HepG2 (cell line): ENCODE data around the gene DGCR6. TPM values are rescaled to one million over a fixed set of nuclear protein-coding genes. Genes with fewer than 3 reads are reported as not detected.
"Not testable (repeated sequence)": the region's sequence is repeated elsewhere in the genome, so short reads cannot be mapped to it uniquely, and the experiment has no call there.

Source experiments
- ATAC-seq: fragments of 200-7000 bp; cut with Tn5 transposase; 3 replicates; pipeline ENCODE4 v1.9.1; 2020; ENCODE audit warnings: mild to moderate bottlenecking, moderate library complexity
- BruUV-seq: library from RNA; stranded (reverse); fragments of 400-500 nt; replicated peaks from 2 replicates; lab custom pipeline; 2021; lab: Mats Ljungman, UMichigan
- CTCF ChIA-PET: fragments of 300-600 bp; formaldehyde crosslinking; extraction: SDS; loops from one replicate; lab custom pipeline; 2021; ENCODE audit warnings: low total read pairs, inconsistent platforms, low intra/inter-chr PET ratio; lab: Yijun Ruan, JAX
- POLR2A ChIA-PET: fragments of 350-600 bp; sonication (Branson Sonifier 250); formaldehyde crosslinking; loops from one replicate; lab custom pipeline; 2020; ENCODE audit warnings: antibody characterized with exemption, inconsistent platforms; lab: Yijun Ruan, JAX
- DNase-seq: peaks from one replicate; pipeline ENCODE4 v3.0.0-alpha.2; 2015; ENCODE audit warnings: low spot score
- FAIRE-seq: peaks from 3 replicates; lab custom pipeline; 2011; peaks lifted over from hg19 to GRCh38; lab: Jason Lieb, UNC
- H2AFZ ChIP-seq: one replicate; pipeline ENCODE4 v1.6.1; 2011; ENCODE audit warnings: low read length, inconsistent platforms
- H3K27ac ChIP-seq: fragments of 300-600 bp; 3 replicates; pipeline ENCODE4 v1.8.0; 2011; ENCODE audit warnings: mixed run types, mild to moderate bottlenecking, mixed read lengths, low read length, inconsistent platforms; ENCODE audit not compliant: insufficient read depth; ENCODE audit errors: extremely low read length
- H3K27me3 ChIP-seq, 2 experiments: fragments of 200-600 bp in 1 of 2; 2 replicates in 1 of 2; 3 replicates in 1 of 2; pipeline versions ENCODE4 v1.6.0 to v1.8.0; 2011; ENCODE audit warnings: low read length in 2 of 2, mild to moderate bottlenecking in 2 of 2, moderate library complexity in 2 of 2, inconsistent platforms in 1 of 2; ENCODE audit not compliant: insufficient read depth in 2 of 2, control insufficient read depth in 1 of 2
- H3K36me3 ChIP-seq, 2 experiments: fragments of 200-600 bp in 1 of 2; replicated peaks in 1 of 2; 2 replicates in 1 of 2; 3 replicates in 1 of 2; pipeline versions ENCODE4 v1.5.1 to v1.8.0; 2011; ENCODE audit warnings: low read length in 2 of 2, inconsistent platforms in 1 of 2; ENCODE audit not compliant: insufficient read depth in 2 of 2, control insufficient read depth in 1 of 2
- H3K4me1 ChIP-seq: 2 replicates; pipeline ENCODE4 v1.5.1; 2012; ENCODE audit warnings: low read length, inconsistent platforms; ENCODE audit not compliant: insufficient read depth
- H3K4me2 ChIP-seq: 2 replicates; pipeline ENCODE4 v1.6.0; 2011; ENCODE audit warnings: low read depth, low read length, inconsistent platforms
- H3K4me3 ChIP-seq, 3 experiments: fragments of 200-600 bp in 1 of 3; sonication (generic), shearing (Covaris generic) in 1 of 3; replicated peaks in 1 of 3; 2 replicates each; pipeline ENCODE4 v1.5.1; 2011 to 2016; ENCODE audit warnings: low read length in 3 of 3, inconsistent platforms in 2 of 3, low read depth in 2 of 3, mild to moderate bottlenecking in 2 of 3, control low read depth in 1 of 3, mixed read lengths in 1 of 3; ENCODE audit not compliant: insufficient read depth in 1 of 3
- H3K79me2 ChIP-seq: one replicate; pipeline ENCODE4 v1.6.1; 2011; ENCODE audit warnings: low read length, inconsistent platforms; ENCODE audit not compliant: insufficient read depth
- H3K9ac ChIP-seq: 2 replicates; pipeline ENCODE4 v1.6.0; 2011; ENCODE audit warnings: mild to moderate bottlenecking, low read depth, low read length, inconsistent platforms; ENCODE audit not compliant: insufficient read depth
- H3K9me3 ChIP-seq: 2 replicates; pipeline ENCODE4 v1.5.1; 2012; ENCODE audit warnings: mild to moderate bottlenecking, low read length
- H4K20me1 ChIP-seq: 2 replicates; pipeline ENCODE4 v1.6.0; 2011; ENCODE audit warnings: inconsistent platforms, mild to moderate bottlenecking, low read length, moderate library complexity; ENCODE audit not compliant: insufficient read depth
- FOSL2 ChIP-seq: sonication (generic); formaldehyde crosslinking; IDR thresholded peaks from 2 replicates; pipeline ENCODE4 v1.4.0; 2020; ENCODE audit warnings: missing genetic modification reagents
- WGBS: methylation state at CpG from one replicate; pipeline ENCODE4 v1.1.6; 2017; ENCODE audit warnings: low lambda C conversion rate; 5-methylcytosine and 5-hydroxymethylcytosine counted together
- in situ Hi-C: cut with HindIII; loops from 2 replicates; pipeline ENCODE4 v1.10.0; 2017; ENCODE audit warnings: low pct_unique_long_range_greater_than_20kb; ENCODE audit not compliant: extremely low pct_ligation_motif_present
- intact Hi-C: fragments of 100-400 bp; cut with micrococcal nuclease; formaldehyde crosslinking; loops from one replicate; pipeline ENCODE4 v1.10.0; 2022; ENCODE audit not compliant: unreplicated experiment
- polyA plus RNA-seq, 8 experiments: library from polyadenylated mRNA; depleted of rRNA in 3 of 8; stranded (reverse) in 7 of 8; unstranded in 1 of 8; fragments of >200 nt; fragmentation: Illumina TruSeq in 4 of 8; extraction: Trizol in 4 of 8; gene quantifications; 2 replicates each; pipeline versions ENCODE4 v1.2.1 to v1.2.3, GENCODE V29; 2011 to 2016; ENCODE audit warnings: low read depth in 4 of 8, missing spikeins in 1 of 8, mixed read lengths in 1 of 8; ENCODE audit not compliant: insufficient read depth in 1 of 8
- total RNA-seq, 5 experiments: library from RNA; depleted of rRNA; stranded (reverse); fragments of >200 nt; fragmentation: Illumina TruSeq; extraction: Trizol; gene quantifications; 2 replicates each; pipeline ENCODE4 v1.2.3, GENCODE V29; 2016; ENCODE audit warnings: low read depth in 1 of 5

The DGCR6 gene
- total and polyA plus RNA-seq, 2 of the 13 experiments (the other 11 are each of a cell fraction or from before 2014, with no cell fraction given), result 0.07 TPM; not detected in 1

- intact Hi-C loops, H3K9me3 ChIP-seq: not testable (repeated sequence)
Observed at GRCh38 chr22:18958738-18959137, 52.6 kb downstream of the DGCR6 start.

GRCh38 chr22:18959266-18959665 is 53.1 kb downstream of the DGCR6 start:
- H3K79me2 ChIP-seq, POLR2A ChIA-PET, H3K9ac ChIP-seq, CTCF ChIA-PET, H3K27ac ChIP-seq, H3K36me3 ChIP-seq, H4K20me1 ChIP-seq, intact Hi-C loops, H3K4me3 ChIP-seq, H3K4me2 ChIP-seq, FAIRE-seq, H3K4me1 ChIP-seq, H2AFZ ChIP-seq, H3K9me3 ChIP-seq, BruUV-seq, DNase-seq, ATAC-seq: not testable (repeated sequence)
- H3K27me3 ChIP-seq, result peaks cover 4 to 16% of the 10 kb centered on the region in 2 experiments; a peak in 4 of 5 replicates
- in situ Hi-C loops, result loop anchor here (25.0 kb wide), 2 partner anchors 1203 to 1328 kb away; partner anchors contain the start of gene CCDC188
- WGBS, result 31% methylated on average over 2 of the region's 6 CpGs

More at GRCh38 chr22:18958738-18959137, 52.6 kb downstream of the DGCR6 start:
- H3K4me1 ChIP-seq, H3K36me3 ChIP-seq, H3K4me3 ChIP-seq, POLR2A ChIA-PET, H3K4me2 ChIP-seq, FAIRE-seq, H3K79me2 ChIP-seq, BruUV-seq, H3K9ac ChIP-seq, H3K27ac ChIP-seq, DNase-seq, H4K20me1 ChIP-seq, CTCF ChIA-PET: not testable (repeated sequence)
- in situ Hi-C loops, result loop anchor here (25.0 kb wide), 2 partner anchors 1204 to 1329 kb away; partner anchors contain the start of gene CCDC188
- 23% methylated on average over 4 of the region's 14 CpGs for WGBS
- 0 out of 2 replicates have a peak, but pooled peaks have one; percentile 13 for TF ChIP-seq FOSL2 (CRISPR knock-in tag)
- TF ChIP-seq, all 625 proteins: peak for 1; not testable (repeated sequence) for 624
- peaks cover 4 to 11% of the 10 kb centered on the region in 2 experiments; a peak in 4 of 5 replicates for H3K27me3 ChIP-seq
- ATAC-seq, H2AFZ ChIP-seq: not testable (repeated sequence)

- CTCF ChIA-PET, result not testable (repeated sequence)
Observed at GRCh38 chr22:18959741-18960140, 53.6 kb downstream of the DGCR6 start.

GRCh38 chr22:18960166-18960820 is 54.2 kb downstream of the DGCR6 start:
- BruUV-seq, POLR2A ChIA-PET, H3K4me1 ChIP-seq, H3K27ac ChIP-seq, H3K79me2 ChIP-seq, CTCF ChIA-PET, H3K4me2 ChIP-seq, ATAC-seq, H3K9ac ChIP-seq, H3K4me3 ChIP-seq, FAIRE-seq, H3K9me3 ChIP-seq, DNase-seq, H3K36me3 ChIP-seq, H2AFZ ChIP-seq, H4K20me1 ChIP-seq, intact Hi-C loops: not testable (repeated sequence)
- in situ Hi-C loops, result loop anchor here (25.0 kb wide), 2 partner anchors 1202 to 1327 kb away; partner anchors contain the start of gene CCDC188
- WGBS, result 11% methylated on average over 3 of the region's 11 CpGs
- peaks cover 4 to 16% of the 10 kb centered on the region in 2 experiments; a peak in 4 of 5 replicates for H3K27me3 ChIP-seq

More at GRCh38 chr22:18959741-18960140, 53.6 kb downstream of the DGCR6 start:
- in situ Hi-C loops, result loop anchor here (25.0 kb wide), 2 partner anchors 1203 to 1328 kb away; partner anchors contain the start of gene CCDC188
- H3K79me2 ChIP-seq, intact Hi-C loops, H3K4me1 ChIP-seq, H3K4me2 ChIP-seq, H4K20me1 ChIP-seq, DNase-seq, H2AFZ ChIP-seq, H3K36me3 ChIP-seq, POLR2A ChIA-PET, H3K4me3 ChIP-seq, H3K9me3 ChIP-seq, H3K27ac ChIP-seq, BruUV-seq, ATAC-seq, FAIRE-seq, H3K9ac ChIP-seq: not testable (repeated sequence)
- peaks cover 4 to 16% of the 10 kb centered on the region in 2 experiments; a peak in 4 of 5 replicates for H3K27me3 ChIP-seq
- 6% methylated on average over 3 of the region's 12 CpGs for WGBS
